H1 (cell line): ENCODE measurements around the gene C19orf47. TPM values are rescaled to one million over a fixed set of nuclear protein-coding genes. Genes with fewer than 3 reads are reported as not detected.
A peak's percentile ranks its signal among the peaks of the same experiment; 100 is the strongest.

Source experiments
- CTCF ChIA-PET: fragments of 300-600 bp; sonication (Branson Sonifier 250); formaldehyde crosslinking; loops from one replicate; lab custom pipeline; 2021; ENCODE audit not compliant: partially characterized antibody; lab: Charles Lee
- POLR2A ChIA-PET: fragments of 300-600 bp; sonication (Branson Sonifier 250); formaldehyde crosslinking; loops from one replicate; lab custom pipeline; 2021; ENCODE audit warnings: inconsistent platforms; ENCODE audit not compliant: partially characterized antibody; lab: Charles Lee
- DNase-seq, 2 experiments: peaks; one replicate each; pipeline versions ENCODE4 v3.0.0 to v3.0.0-alpha.2; 2010 to 2022; ENCODE audit warnings: low spot score in 2 of 2, low read depth in 1 of 2, mixed read lengths in 1 of 2
- FAIRE-seq: peaks from 2 replicates; lab custom pipeline; 2011; peaks lifted over from hg19 to GRCh38; lab: Jason Lieb, UNC
- H2AFZ ChIP-seq: 2 replicates; pipeline ENCODE4 v1.8.1; 2012; ENCODE audit warnings: low read length, inconsistent platforms
- H2AK5ac ChIP-seq: 2 replicates; pipeline ENCODE4 v1.6.1; 2013; ENCODE audit warnings: low read depth, low read length
- H2BK120ac ChIP-seq: replicated peaks from 2 replicates; pipeline ENCODE3; 2013; ENCODE audit warnings: low read depth, low read length, inconsistent platforms
- H2BK12ac ChIP-seq: 2 replicates; pipeline ENCODE4 v1.6.1; 2013; ENCODE audit warnings: low read depth, low read length
- H2BK15ac ChIP-seq: 2 replicates; pipeline ENCODE4 v1.6.1; 2013; ENCODE audit warnings: low read length
- H2BK20ac ChIP-seq: 2 replicates; pipeline ENCODE4 v1.6.1; 2013; ENCODE audit warnings: low read length
- H2BK5ac ChIP-seq: 2 replicates; pipeline ENCODE4 v1.6.1; 2013; ENCODE audit warnings: low read depth, low read length
- H3K14ac ChIP-seq: 2 replicates; pipeline ENCODE4 v1.6.1; 2013; ENCODE audit warnings: inconsistent platforms; ENCODE audit not compliant: insufficient read length
- H3K18ac ChIP-seq: 2 replicates; pipeline ENCODE4 v1.6.1; 2013; ENCODE audit warnings: low read length; ENCODE audit errors: extremely low read depth
- H3K23ac ChIP-seq: 2 replicates; pipeline ENCODE4 v1.6.1; 2013; ENCODE audit warnings: inconsistent platforms; ENCODE audit not compliant: insufficient read length
- H3K23me2 ChIP-seq: 2 replicates; pipeline ENCODE4 v1.6.1; 2013; ENCODE audit warnings: low read depth, low read length
- H3K27ac ChIP-seq: 2 replicates; pipeline ENCODE4 v1.6.1; 2011; ENCODE audit warnings: low read depth, low read length, inconsistent platforms
- H3K27me3 ChIP-seq, 4 experiments: replicated peaks in 1 of 4; 1 replicate in 1 of 4; 2 replicates in 3 of 4; pipeline versions ENCODE4 v1.6.1 to v1.8.1; 2011 to 2013; ENCODE audit warnings: low read length in 3 of 4, mild to moderate bottlenecking in 3 of 4, inconsistent platforms in 2 of 4, mixed read lengths in 2 of 4, moderate library complexity in 1 of 4; ENCODE audit not compliant: control insufficient read depth in 3 of 4, insufficient read depth in 3 of 4; ENCODE audit errors: extremely low read depth in 1 of 4
- H3K36me3 ChIP-seq, 4 experiments: 2 replicates each; pipeline versions ENCODE4 v1.6.1 to v1.8.1; 2011 to 2013; ENCODE audit warnings: mild to moderate bottlenecking in 4 of 4, low read length in 3 of 4, moderate library complexity in 2 of 4, control low read depth in 1 of 4, inconsistent platforms in 1 of 4; ENCODE audit not compliant: insufficient read depth in 4 of 4, control insufficient read depth in 2 of 4
- H3K4ac ChIP-seq: replicated peaks from 2 replicates; pipeline ENCODE3; 2013; ENCODE audit warnings: low read length, low read depth, mixed read lengths, inconsistent platforms; ENCODE audit not compliant: insufficient read length
- H3K4me1 ChIP-seq, 4 experiments: replicated peaks in 1 of 4; 1 replicate in 1 of 4; 2 replicates in 3 of 4; pipeline versions ENCODE4 v1.6.1 to v1.8.1; 2011 to 2013; ENCODE audit warnings: low read length in 3 of 4, inconsistent platforms in 2 of 4, mixed read lengths in 1 of 4; ENCODE audit not compliant: insufficient read depth in 4 of 4, control insufficient read depth in 3 of 4
- H3K4me2 ChIP-seq, 2 experiments: 2 replicates each; pipeline versions ENCODE4 v1.6.1 to v1.8.1; 2011 to 2013; ENCODE audit warnings: low read depth in 2 of 2, low read length in 2 of 2, control low read depth in 1 of 2, inconsistent platforms in 1 of 2, mild to moderate bottlenecking in 1 of 2; ENCODE audit not compliant: insufficient read depth in 1 of 2
- H3K4me3 ChIP-seq, 4 experiments: fragments of 200-600, 300-600 bp in 1 of 4; sonication (generic), shearing (Covaris generic), sonication (Bioruptor Twin) in 1 of 4; 2 replicates each; pipeline versions ENCODE4 v1.5.1 to v1.8.1; 2011 to 2016; ENCODE audit warnings: low read length in 4 of 4, low read depth in 3 of 4, control low read depth in 2 of 4, inconsistent platforms in 2 of 4, mild to moderate bottlenecking in 2 of 4, mixed read lengths in 1 of 4, moderate library complexity in 1 of 4; ENCODE audit not compliant: insufficient read depth in 2 of 4; ENCODE audit errors: extremely low read depth in 1 of 4
- H3K56ac ChIP-seq: replicated peaks from 2 replicates; pipeline ENCODE3; 2013; ENCODE audit warnings: low read depth, mild to moderate bottlenecking, mixed read lengths, low read length, inconsistent platforms; ENCODE audit not compliant: insufficient read length
- H3K79me1 ChIP-seq: 2 replicates; pipeline ENCODE4 v1.6.1; 2013; ENCODE audit warnings: low read depth, low read length, control low read depth
- H3K79me2 ChIP-seq, 2 experiments: 2 replicates each; pipeline versions ENCODE4 v1.6.1 to v1.8.1; 2012 to 2013; ENCODE audit warnings: low read length in 2 of 2, mild to moderate bottlenecking in 2 of 2, inconsistent platforms in 1 of 2; ENCODE audit not compliant: insufficient read depth in 2 of 2, control insufficient read depth in 1 of 2
- H3K9ac ChIP-seq, 4 experiments: replicated peaks in 1 of 4; 1 replicate in 1 of 4; 2 replicates in 3 of 4; pipeline versions ENCODE4 v1.6.1 to v1.8.1; 2011 to 2013; ENCODE audit warnings: low read depth in 3 of 4, low read length in 3 of 4, control low read depth in 2 of 4, mild to moderate bottlenecking in 2 of 4, moderate library complexity in 2 of 4, inconsistent platforms in 1 of 4; ENCODE audit errors: extremely low read depth in 1 of 4
- H3K9me3 ChIP-seq, 2 experiments: 2 replicates each; pipeline versions ENCODE4 v1.6.1 to v1.8.1; 2012 to 2013; ENCODE audit warnings: mild to moderate bottlenecking in 2 of 2, moderate library complexity in 2 of 2, control low read depth in 1 of 2, inconsistent platforms in 1 of 2, low read depth in 1 of 2, low read length in 1 of 2, mixed read lengths in 1 of 2; ENCODE audit not compliant: insufficient read depth in 2 of 2
- H4K20me1 ChIP-seq, 2 experiments: replicated peaks in 1 of 2; 2 replicates each; pipeline versions ENCODE3 to v1.8.1; 2011 to 2013; ENCODE audit warnings: inconsistent platforms in 2 of 2, low read length in 2 of 2, mild to moderate bottlenecking in 1 of 2; ENCODE audit not compliant: insufficient read depth in 2 of 2, control insufficient read depth in 1 of 2
- H4K5ac ChIP-seq: 2 replicates; pipeline ENCODE4 v1.6.1; 2013; ENCODE audit warnings: low read length, low read depth, mixed read lengths, inconsistent platforms; ENCODE audit not compliant: insufficient read length
- H4K8ac ChIP-seq: 2 replicates; pipeline ENCODE4 v1.8.0; 2013; ENCODE audit warnings: mild to moderate bottlenecking, moderate library complexity, low read length, inconsistent platforms; ENCODE audit not compliant: insufficient read depth; ENCODE audit errors: extremely low read depth
- H4K91ac ChIP-seq: replicated peaks from 2 replicates; pipeline ENCODE3; 2013; ENCODE audit warnings: low read length, mixed read lengths, inconsistent platforms; ENCODE audit not compliant: insufficient read length
- ASH2L ChIP-seq: fragments of 200-600, 300-600 bp; sonication (generic); IDR thresholded peaks from one replicate; pipeline ENCODE4 v1.7.1; 2017; ENCODE audit warnings: low read length
- RAD21 ChIP-seq, 2 experiments: IDR thresholded peaks in 1 of 2; conservative IDR thresholded peaks in 1 of 2; 2 replicates each; pipeline ENCODE4 v1.6.1; 2011; ENCODE audit warnings: low read depth in 2 of 2, low read length in 2 of 2, improper control_type of control experiment in 1 of 2, inconsistent platforms in 1 of 2, mild to moderate bottlenecking in 1 of 2, moderate library complexity in 1 of 2
- RBBP5 ChIP-seq: IDR thresholded peaks from 2 replicates; pipeline ENCODE4 v1.7.1; 2012; ENCODE audit warnings: low read depth, mild to moderate bottlenecking, inconsistent platforms, low read length, moderate library complexity, borderline replicate concordance
- WGBS, 2 experiments: shearing (Covaris generic) in 1 of 2; methylation state at CpG; one replicate each; pipeline versions ENCODE4 v1.1.6 to v1.1.7; 2013 to 2015; ENCODE audit warnings: low lambda C conversion rate in 2 of 2, mixed read lengths in 2 of 2, inconsistent platforms in 1 of 2, low coverage in 1 of 2, missing lambda C conversion rate in 1 of 2; ENCODE audit not compliant: insufficient replicate concordance in 2 of 2, insufficient coverage in 1 of 2, insufficient read length in 1 of 2; ENCODE audit errors: extremely low coverage in 1 of 2, missing lambda C conversion rate in 1 of 2; 5-methylcytosine and 5-hydroxymethylcytosine counted together
- polyA plus RNA-seq, 7 experiments: library from polyadenylated mRNA; depleted of rRNA in 3 of 7; stranded (reverse) in 5 of 7; unstranded in 2 of 7; fragments of >200 nt in 5 of 7; fragments of 200-250 nt in 2 of 7; gene quantifications; 1 replicate in 5 of 7; 2 replicates in 1 of 7; 4 replicates in 1 of 7; pipeline versions ENCODE4 v1.2.1 to v1.2.3, GENCODE V29; 2011 to 2013; ENCODE audit warnings: missing spikeins in 2 of 7, mixed read lengths in 2 of 7
- total RNA-seq: library from RNA; stranded (reverse); fragmentation: NEBNext Ultra II Directional; extraction: Animal tissue kit (Norgen Biotek cat#: 25700); gene quantifications from 2 replicates; pipeline ENCODE4 v1.2.1, GENCODE V29; 2021
- TF ChIP-seq, protein P1 (sequence below), 3 experiments: IDR thresholded peaks; 1 replicate in 2 of 3; 2 replicates in 1 of 3; pipeline versions ENCODE4 v1.5.1 to v1.6.1; 2011; ENCODE audit warnings: low read length in 3 of 3, mild to moderate bottlenecking in 3 of 3, inconsistent platforms in 2 of 3, low read depth in 1 of 3, moderate library complexity in 1 of 3; ENCODE audit not compliant: insufficient read depth in 1 of 3; ENCODE audit errors: control extremely low read depth in 1 of 3

C19orf47 gene
- total and polyA plus RNA-seq, 2 of the 8 experiments (the other 6 are each of a cell fraction or from before 2014, with no cell fraction given), result 17.8 to 27.3 TPM

- no peak overlapping the region for H3K4ac ChIP-seq
- no peak overlapping the region for H3K18ac ChIP-seq
- no peak overlapping the region for H2BK120ac ChIP-seq
- H3K9ac ChIP-seq, result no peak overlapping the region
- no peak overlapping the region for H3K4me2 ChIP-seq
- POLR2A ChIA-PET, result no interaction called here
- H3K27me3 ChIP-seq, result no peaks in the 10 kb centered on the region
- H3K23ac ChIP-seq, result no peak overlapping the region
- no peaks in the 10 kb centered on the region for H3K23me2 ChIP-seq
- H3K4me1 ChIP-seq, result no peaks in the 10 kb centered on the region
- DNase-seq, result no peak
- H2BK15ac ChIP-seq, result no peak overlapping the region
- H4K8ac ChIP-seq, result no peak overlapping the region
- H3K14ac ChIP-seq, result no peak overlapping the region
- H3K27ac ChIP-seq, result no peak overlapping the region
- H3K9me3 ChIP-seq, result no peaks in the 10 kb centered on the region
- H3K79me1 ChIP-seq, result no peaks in the 10 kb centered on the region
- no peaks in the 10 kb centered on the region for H3K36me3 ChIP-seq
- no peak overlapping the region for H2BK5ac ChIP-seq
- H2AK5ac ChIP-seq, result no peak overlapping the region
- 30% methylated on average over 2 of the region's 2 CpGs; no CpG with 5 or more reads in 1 of the 2 experiments for WGBS, 2 experiments
- H3K79me2 ChIP-seq, result no peaks in the 10 kb centered on the region
- CTCF ChIA-PET, result interaction anchor here (0.9 to 1.5 kb wide), 4 partner anchors 43 to 101 kb away, joined by 3 to 4 read pairs (median 3); partner anchors contain the start of gene PRX
- no peak overlapping the region for H2BK20ac ChIP-seq
- H4K20me1 ChIP-seq, result no peaks in the 10 kb centered on the region
- no peak overlapping the region for H3K56ac ChIP-seq
- FAIRE-seq, result no peak
- H4K91ac ChIP-seq, result no peak overlapping the region
- H2AFZ ChIP-seq, result no peak overlapping the region
- no peak overlapping the region for H4K5ac ChIP-seq
- H2BK12ac ChIP-seq, result no peak overlapping the region
- TF ChIP-seq, protein P1, sequence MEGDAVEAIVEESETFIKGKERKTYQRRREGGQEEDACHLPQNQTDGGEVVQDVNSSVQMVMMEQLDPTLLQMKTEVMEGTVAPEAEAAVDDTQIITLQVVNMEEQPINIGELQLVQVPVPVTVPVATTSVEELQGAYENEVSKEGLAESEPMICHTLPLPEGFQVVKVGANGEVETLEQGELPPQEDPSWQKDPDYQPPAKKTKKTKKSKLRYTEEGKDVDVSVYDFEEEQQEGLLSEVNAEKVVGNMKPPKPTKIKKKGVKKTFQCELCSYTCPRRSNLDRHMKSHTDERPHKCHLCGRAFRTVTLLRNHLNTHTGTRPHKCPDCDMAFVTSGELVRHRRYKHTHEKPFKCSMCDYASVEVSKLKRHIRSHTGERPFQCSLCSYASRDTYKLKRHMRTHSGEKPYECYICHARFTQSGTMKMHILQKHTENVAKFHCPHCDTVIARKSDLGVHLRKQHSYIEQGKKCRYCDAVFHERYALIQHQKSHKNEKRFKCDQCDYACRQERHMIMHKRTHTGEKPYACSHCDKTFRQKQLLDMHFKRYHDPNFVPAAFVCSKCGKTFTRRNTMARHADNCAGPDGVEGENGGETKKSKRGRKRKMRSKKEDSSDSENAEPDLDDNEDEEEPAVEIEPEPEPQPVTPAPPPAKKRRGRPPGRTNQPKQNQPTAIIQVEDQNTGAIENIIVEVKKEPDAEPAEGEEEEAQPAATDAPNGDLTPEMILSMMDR (IDR thresholded peaks at IDR 0.05; ENCODE audit: control extremely low read depth in 1 of 3, insufficient read depth in 1 of 3, low read depth in 1 of 3, low read length in 3 of 3), result peak in 2 of 3 experiments; percentile 21 to 32; a peak in 2 of 4 replicates
- no peak for TF ChIP-seq RBBP5
- TF ChIP-seq RAD21 (IDR thresholded peaks at IDR 0.05 in 1 of 2, conservative IDR thresholded peaks at IDR 0.05 in 1 of 2; ENCODE audit: low read depth in 2 of 2, low read length in 2 of 2), result peak; percentile 25 to 51; a peak in 3 of 4 replicates
- no peak for TF ChIP-seq ASH2L
- H3K4me3 ChIP-seq, result no peak overlapping the region
Observed at GRCh38 chr19:40312533-40312932, 35.7 kb downstream of the C19orf47 start.
